ENCODE measurements around the gene SFTPB. TPM values are rescaled to one million over a fixed set of nuclear protein-coding genes. Genes with fewer than 3 reads are reported as not detected.

Gene SFTPB
- total RNA-seq, 4 donors from 2014 or later = not detected

- ATAC-seq = peak; percentile 11 to 14
- peak; percentile 61 to 67 for DNase-seq
- no peaks in the 10 kb centered on the region for H3K36me3 ChIP-seq
- H3K9me3 ChIP-seq = no peaks in the 10 kb centered on the region
- intact Hi-C loops (cut with DNase I; ENCODE audit: low total_unique reads) (loop anchor here (1.0 kb wide), 1 partner anchor 26 kb away; no protein-coding TSS in a partner anchor), in situ Hi-C loops (cut with MboI; ENCODE audit: low sequenced_read_pairs in 4 of 4) (no loop called here)
- H3K27ac ChIP-seq = peak overlapping the region; percentile 92 to 97 (median 95)
- no peaks in the 10 kb centered on the region for H3K27me3 ChIP-seq
- no peak overlapping the region for H3K4me3 ChIP-seq
- TF ChIP-seq POLR2A (IDR thresholded peaks at IDR 0.05) (no peak), CTCF (IDR thresholded peaks at IDR 0.05 in 4 of 5, conservative IDR thresholded peaks at IDR 0.05 in 1 of 5) (no peak)
- peaks cover 35 to 57% of the 10 kb centered on the region in 2 donors for H3K4me1 ChIP-seq
These were observed 45.8 kb upstream of the SFTPB start for GRCh38 chr2:85713836-85714235.

GRCh38 chr2:85712849-85713612 lies 45.0 kb upstream of the SFTPB start:
- Histone ChIP-seq H3K27ac (peak overlapping the region; percentile 92 to 97 (median 95)), H3K4me3 (no peak overlapping the region), H3K36me3 (no peaks in the 10 kb centered on the region), H3K4me1 (peaks cover 40 to 65% of the 10 kb centered on the region in 2 donors), H3K27me3 (no peaks in the 10 kb centered on the region), H3K9me3 (no peaks in the 10 kb centered on the region)
- intact Hi-C loops (cut with DNase I; ENCODE audit: low total_unique reads) (loop anchor here (1.0 kb wide), 1 partner anchor 27 kb away; no protein-coding TSS in a partner anchor), in situ Hi-C loops (cut with MboI; ENCODE audit: low sequenced_read_pairs in 4 of 4) (no loop called here)
- DNase-seq (peak; percentile 90 to 95), ATAC-seq (peak; percentile 57 to 73)
- TF ChIP-seq POLR2A (IDR thresholded peaks at IDR 0.05) (peak; percentile 60 to 70), CTCF (IDR thresholded peaks at IDR 0.05 in 4 of 5, conservative IDR thresholded peaks at IDR 0.05 in 1 of 5) (no peak)

- DNase-seq = no peak
- H3K27ac ChIP-seq = peak overlapping the region; percentile 92 to 97 (median 95)
- intact Hi-C loops (cut with DNase I; ENCODE audit: low total_unique reads) (no loop called here), in situ Hi-C loops (cut with MboI; ENCODE audit: low sequenced_read_pairs in 4 of 4) (no loop called here)
- peaks cover 47 to 72% of the 10 kb centered on the region in 2 donors for H3K4me1 ChIP-seq
- TF ChIP-seq CTCF (IDR thresholded peaks at IDR 0.05 in 4 of 5, conservative IDR thresholded peaks at IDR 0.05 in 1 of 5) (no peak), POLR2A (IDR thresholded peaks at IDR 0.05) (no peak)
- H3K36me3 ChIP-seq = no peaks in the 10 kb centered on the region
- no peaks in the 10 kb centered on the region for H3K9me3 ChIP-seq
- H3K4me3 ChIP-seq = no peak overlapping the region
- no peaks in the 10 kb centered on the region for H3K27me3 ChIP-seq
- no peak for ATAC-seq
These were observed 44.3 kb upstream of the SFTPB start for GRCh38 chr2:85712336-85712735.

GRCh38 chr2:85711578-85712060 lies 43.6 kb upstream of the SFTPB start:
- in situ Hi-C loops (cut with MboI; ENCODE audit: low sequenced_read_pairs in 4 of 4) = no loop called here
- H3K4me3 ChIP-seq = peak overlapping the region in 3 of 4 donors; percentile 11 to 32 (median 27)
- H3K27ac ChIP-seq = peak overlapping the region; percentile 92 to 97 (median 95)
- peaks cover 54 to 79% of the 10 kb centered on the region in 2 donors for H3K4me1 ChIP-seq
- no peaks in the 10 kb centered on the region for H3K36me3 ChIP-seq
- no peak for DNase-seq
- no peak for TF ChIP-seq CTCF (IDR thresholded peaks at IDR 0.05 in 4 of 5, conservative IDR thresholded peaks at IDR 0.05 in 1 of 5)
- TF ChIP-seq POLR2A (IDR thresholded peaks at IDR 0.05) = no peak
- no peaks in the 10 kb centered on the region for H3K9me3 ChIP-seq
- ATAC-seq = no peak
- H3K27me3 ChIP-seq = no peaks in the 10 kb centered on the region
- intact Hi-C loops (cut with DNase I; ENCODE audit: low total_unique reads) = no loop called here
